ENCODE data around the gene ARL15. TPM values are rescaled to one million over a fixed set of nuclear protein-coding genes. Genes with fewer than 3 reads are reported as not detected.
A peak's percentile ranks its signal among the peaks of the same experiment; 100 is the strongest.

The ARL15 gene
- total and polyA plus RNA-seq, 3 experiments from 2014 or later = 5.6 to 18.8 (median 6.5) TPM

DNA sequence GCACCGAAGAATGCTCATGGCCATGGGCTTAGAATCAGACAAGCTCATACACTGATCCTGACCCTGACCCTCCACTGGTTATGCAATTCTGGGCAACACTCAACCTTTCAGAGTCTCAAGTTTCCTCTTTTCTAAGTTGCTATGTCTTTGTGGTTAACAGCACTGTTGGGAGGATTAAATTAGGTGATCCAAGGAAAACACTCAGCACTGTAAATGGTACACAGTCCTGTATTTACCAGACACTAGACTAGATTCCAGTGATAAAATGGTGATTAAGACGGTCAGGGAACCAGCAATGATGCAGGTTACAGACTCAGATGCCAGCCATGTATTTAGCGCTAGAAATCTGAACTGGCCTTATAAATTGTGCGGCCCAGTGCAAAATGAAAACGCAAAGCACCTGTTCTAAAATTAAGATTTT lies 8.1 kb downstream of the ARL15 start:
- Histone ChIP-seq H3K4me1 (ENCODE audit: insufficient read depth, low read length) (peaks cover 8% of the 10 kb centered on the region), H3K36me3 (ENCODE audit: insufficient read depth, low read length) (no peaks in the 10 kb centered on the region), H3K9me3 (ENCODE audit: low read length) (no peaks in the 10 kb centered on the region), H3K4me3 (ENCODE audit: low read length) (no peak overlapping the region), H3K27me3 (ENCODE audit: insufficient read depth, low read length, poor library complexity, severe bottlenecking) (no peaks in the 10 kb centered on the region), H3K27ac (ENCODE audit: low read depth, low read length) (no peak overlapping the region)
- no peaks in the 10 kb centered on the region for H3K27me3 Mint-ChIP-seq
- H3K27ac Mint-ChIP-seq = no peak overlapping the region
- no peaks in the 10 kb centered on the region for H3K9me3 Mint-ChIP-seq
- POLR2A ChIA-PET = no interaction called here
- no peak for DNase-seq
- H3K4me3 Mint-ChIP-seq = no peak overlapping the region
- H3K36me3 Mint-ChIP-seq = peaks cover 0 to 6% (median 0%) of the 10 kb centered on the region in 3 donors
- peaks cover 43 to 71% (median 70%) of the 10 kb centered on the region in 3 donors for H3K4me1 Mint-ChIP-seq
- CTCF ChIA-PET = interaction anchor here (1.2 kb wide), 1 partner anchor 8 kb away, joined by 4 read pairs; the partner anchor contains the start of gene ARL15

DNA sequence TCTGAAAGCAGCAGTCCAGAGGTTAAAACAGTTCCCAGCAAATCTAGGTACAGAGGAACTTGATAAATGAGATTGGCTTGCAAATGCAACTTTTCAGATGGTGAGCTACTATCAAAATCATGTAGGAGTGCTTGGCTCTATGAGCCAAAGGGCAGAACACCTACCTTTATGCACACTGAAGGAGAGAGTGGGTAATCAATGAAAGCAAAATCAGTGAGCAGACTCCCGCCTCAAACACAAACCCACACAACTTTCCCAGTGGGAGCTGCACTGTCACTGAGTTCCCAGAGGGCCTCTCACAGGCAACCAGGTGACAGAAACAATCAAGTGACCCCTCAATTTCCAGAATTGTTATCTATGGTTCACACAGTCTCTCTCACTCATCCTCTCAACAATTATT lies 8.5 kb downstream of the ARL15 start:
- H3K9me3 ChIP-seq (ENCODE audit: low read length) = no peaks in the 10 kb centered on the region
- ChIA-PET POLR2A (no interaction called here), CTCF (interaction anchor here (1.2 kb wide), 1 partner anchor 9 kb away, joined by 4 read pairs; the partner anchor contains the start of gene ARL15)
- no peak overlapping the region for H3K4me3 ChIP-seq (ENCODE audit: low read length)
- H3K27me3 Mint-ChIP-seq = no peaks in the 10 kb centered on the region
- DNase-seq = no peak
- H3K36me3 ChIP-seq (ENCODE audit: insufficient read depth, low read length) = no peaks in the 10 kb centered on the region
- H3K27ac ChIP-seq (ENCODE audit: low read depth, low read length) = no peak overlapping the region
- no peaks in the 10 kb centered on the region for H3K27me3 ChIP-seq (ENCODE audit: insufficient read depth, low read length, poor library complexity, severe bottlenecking)
- H3K4me1 Mint-ChIP-seq = peaks cover 41 to 70% (median 69%) of the 10 kb centered on the region in 3 donors
- no peak overlapping the region for H3K4me3 Mint-ChIP-seq
- H3K4me1 ChIP-seq (ENCODE audit: insufficient read depth, low read length) = peaks cover 8% of the 10 kb centered on the region
- peaks cover 0 to 6% (median 0%) of the 10 kb centered on the region in 3 donors for H3K36me3 Mint-ChIP-seq
- H3K9me3 Mint-ChIP-seq = no peaks in the 10 kb centered on the region
- peak overlapping the region in 1 of 8 donors; percentile 55 for H3K27ac Mint-ChIP-seq

DNA sequence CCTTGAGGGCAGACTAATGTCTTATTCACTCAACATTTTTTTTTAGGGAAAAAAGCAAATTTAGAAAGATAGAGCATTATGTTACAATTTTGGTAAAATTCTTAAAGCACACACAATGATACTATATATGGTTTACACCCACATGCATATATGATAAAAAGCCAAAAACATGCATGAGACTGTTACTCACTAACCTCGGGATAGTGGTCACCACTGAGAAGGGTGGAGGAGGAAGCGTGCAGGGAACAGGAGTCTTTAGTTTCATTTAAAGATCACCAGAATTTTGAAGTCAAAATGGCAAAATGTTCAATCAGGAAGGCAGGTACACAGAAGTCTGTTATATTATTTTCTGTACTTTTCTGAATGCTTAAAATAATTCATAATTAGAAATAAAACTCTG lies 9.2 kb downstream of the ARL15 start:
- Histone ChIP-seq H3K4me1 (ENCODE audit: insufficient read depth, low read length) (peaks cover 8% of the 10 kb centered on the region), H3K9me3 (ENCODE audit: low read length) (no peaks in the 10 kb centered on the region), H3K27ac (ENCODE audit: low read depth, low read length) (no peak overlapping the region), H3K4me3 (ENCODE audit: low read length) (no peak overlapping the region), H3K27me3 (ENCODE audit: insufficient read depth, low read length, poor library complexity, severe bottlenecking) (no peaks in the 10 kb centered on the region), H3K36me3 (ENCODE audit: insufficient read depth, low read length) (no peaks in the 10 kb centered on the region)
- DNase-seq = no peak
- ChIA-PET POLR2A (no interaction called here), CTCF (interaction anchor here (1.2 kb wide), 1 partner anchor 9 kb away, joined by 4 read pairs; the partner anchor contains the start of gene ARL15)
- Mint-ChIP-seq H3K9me3 (no peaks in the 10 kb centered on the region), H3K4me1 (peaks cover 44 to 69% (median 65%) of the 10 kb centered on the region in 3 donors), H3K27me3 (no peaks in the 10 kb centered on the region), H3K36me3 (peaks cover 0 to 6% (median 0%) of the 10 kb centered on the region in 3 donors), H3K27ac (peak overlapping the region in 1 of 8 donors; percentile 38), H3K4me3 (no peak overlapping the region)

DNA sequence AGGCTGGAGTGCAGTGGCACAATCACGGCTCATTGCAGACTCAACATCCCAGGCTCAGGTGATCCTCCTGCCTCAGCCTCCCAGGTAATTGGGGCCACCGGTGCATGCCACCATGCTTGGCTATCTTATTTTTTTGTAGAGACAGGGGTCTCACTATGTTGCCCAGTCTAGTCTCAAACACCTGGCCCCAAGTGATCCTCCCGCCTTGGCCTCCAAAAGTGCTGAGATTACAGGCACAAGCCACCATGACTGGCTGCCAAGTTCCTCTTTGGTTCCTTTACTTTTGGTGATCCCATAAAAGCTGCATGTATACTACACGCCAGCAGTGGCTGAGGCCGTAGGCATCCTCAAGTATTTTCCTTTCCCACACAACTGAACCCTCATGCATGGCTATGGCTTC lies 11.4 kb downstream of the ARL15 start:
- H3K36me3 ChIP-seq (ENCODE audit: insufficient read depth, low read length) = no peaks in the 10 kb centered on the region
- Mint-ChIP-seq H3K36me3 (peaks cover 0 to 3% (median 0%) of the 10 kb centered on the region in 3 donors), H3K4me3 (no peak overlapping the region), H3K9me3 (no peaks in the 10 kb centered on the region), H3K27me3 (no peaks in the 10 kb centered on the region), H3K27ac (no peak overlapping the region), H3K4me1 (peaks cover 55 to 80% (median 78%) of the 10 kb centered on the region in 3 donors)
- DNase-seq = no peak
- ChIA-PET POLR2A (no interaction called here), CTCF (interaction anchor here (0.9 kb wide), 1 partner anchor 12 kb away, joined by 3 read pairs; the partner anchor contains the start of gene ARL15)
- no peak overlapping the region for H3K4me3 ChIP-seq (ENCODE audit: low read length)
- peaks cover 14% of the 10 kb centered on the region for H3K4me1 ChIP-seq (ENCODE audit: insufficient read depth, low read length)
- no peaks in the 10 kb centered on the region for H3K9me3 ChIP-seq (ENCODE audit: low read length)
- H3K27ac ChIP-seq (ENCODE audit: low read depth, low read length) = no peak overlapping the region
- no peaks in the 10 kb centered on the region for H3K27me3 ChIP-seq (ENCODE audit: insufficient read depth, low read length, poor library complexity, severe bottlenecking)

DNA sequence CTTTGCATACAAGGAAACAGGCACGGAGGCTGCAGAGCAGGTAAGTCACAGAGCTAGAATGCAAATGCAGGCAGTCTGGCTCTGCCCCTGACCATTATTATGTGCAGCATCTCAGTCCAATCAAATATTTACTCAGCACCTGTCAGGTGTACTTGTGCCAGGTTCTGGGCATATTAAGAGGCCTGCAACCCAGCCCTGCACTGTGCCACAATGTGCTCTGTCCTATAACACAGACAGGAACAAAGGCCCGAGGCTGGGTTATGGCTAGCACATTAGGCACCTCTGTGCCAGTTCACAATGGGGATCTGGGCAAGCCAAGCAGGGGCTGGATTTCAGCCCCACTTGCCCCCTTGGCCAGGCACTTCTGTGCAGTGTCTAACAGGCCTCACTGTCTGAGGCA lies 14.0 kb downstream of the ARL15 start:
- Mint-ChIP-seq H3K4me3 (no peak overlapping the region), H3K36me3 (peaks cover 0 to 3% (median 0%) of the 10 kb centered on the region in 3 donors), H3K4me1 (peaks cover 56 to 75% (median 71%) of the 10 kb centered on the region in 3 donors), H3K9me3 (no peaks in the 10 kb centered on the region), H3K27ac (no peak overlapping the region), H3K27me3 (no peaks in the 10 kb centered on the region)
- DNase-seq = no peak
- Histone ChIP-seq H3K4me1 (ENCODE audit: insufficient read depth, low read length) (peaks cover 7% of the 10 kb centered on the region), H3K36me3 (ENCODE audit: insufficient read depth, low read length) (no peaks in the 10 kb centered on the region), H3K9me3 (ENCODE audit: low read length) (no peaks in the 10 kb centered on the region), H3K27me3 (ENCODE audit: insufficient read depth, low read length, poor library complexity, severe bottlenecking) (no peaks in the 10 kb centered on the region), H3K4me3 (ENCODE audit: low read length) (no peak overlapping the region), H3K27ac (ENCODE audit: low read depth, low read length) (no peak overlapping the region)
- POLR2A ChIA-PET = no interaction called here
- CTCF ChIA-PET = no interaction called here

DNA sequence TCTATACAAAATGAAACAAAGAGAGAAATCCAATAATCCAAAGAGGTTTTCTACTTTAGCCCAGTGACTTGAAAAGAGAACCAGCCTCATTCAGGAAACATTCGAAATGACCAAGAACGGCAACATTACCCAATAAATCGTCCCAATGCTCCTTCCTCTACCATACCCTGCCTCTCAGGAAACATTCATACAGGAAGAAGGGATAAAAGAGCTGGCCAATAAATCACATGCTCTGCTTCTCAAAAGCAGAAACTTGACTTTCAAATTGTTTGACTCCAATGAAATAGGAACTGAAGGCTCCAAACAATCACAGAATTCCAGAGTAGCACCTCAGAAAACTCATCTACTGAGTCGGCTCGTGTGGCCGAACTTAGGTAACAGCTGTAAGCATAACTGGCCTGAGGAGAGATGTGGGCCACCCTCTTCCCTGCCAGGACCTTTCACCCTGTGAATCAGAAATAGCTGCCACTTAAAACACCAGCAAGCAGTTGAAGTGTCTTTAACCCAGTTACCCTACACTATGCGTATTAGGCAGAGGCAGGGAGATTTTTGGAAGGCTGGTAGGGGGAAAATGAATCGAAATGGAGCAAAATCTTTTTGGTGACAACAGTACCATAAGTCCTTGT lies 14.6 kb downstream of the ARL15 start:
- peaks cover 6% of the 10 kb centered on the region for H3K4me1 ChIP-seq (ENCODE audit: insufficient read depth, low read length)
- Mint-ChIP-seq H3K36me3 (peaks cover 0 to 3% (median 0%) of the 10 kb centered on the region in 3 donors), H3K4me3 (no peak overlapping the region), H3K27ac (no peak overlapping the region), H3K9me3 (no peaks in the 10 kb centered on the region), H3K27me3 (no peaks in the 10 kb centered on the region), H3K4me1 (peaks cover 52 to 69% (median 66%) of the 10 kb centered on the region in 3 donors)
- no peak overlapping the region for H3K27ac ChIP-seq (ENCODE audit: low read depth, low read length)
- ChIA-PET CTCF (no interaction called here), POLR2A (no interaction called here)
- no peaks in the 10 kb centered on the region for H3K9me3 ChIP-seq (ENCODE audit: low read length)
- no peak overlapping the region for H3K4me3 ChIP-seq (ENCODE audit: low read length)
- H3K27me3 ChIP-seq (ENCODE audit: insufficient read depth, low read length, poor library complexity, severe bottlenecking) = no peaks in the 10 kb centered on the region
- no peaks in the 10 kb centered on the region for H3K36me3 ChIP-seq (ENCODE audit: insufficient read depth, low read length)
- no peak for DNase-seq

DNA sequence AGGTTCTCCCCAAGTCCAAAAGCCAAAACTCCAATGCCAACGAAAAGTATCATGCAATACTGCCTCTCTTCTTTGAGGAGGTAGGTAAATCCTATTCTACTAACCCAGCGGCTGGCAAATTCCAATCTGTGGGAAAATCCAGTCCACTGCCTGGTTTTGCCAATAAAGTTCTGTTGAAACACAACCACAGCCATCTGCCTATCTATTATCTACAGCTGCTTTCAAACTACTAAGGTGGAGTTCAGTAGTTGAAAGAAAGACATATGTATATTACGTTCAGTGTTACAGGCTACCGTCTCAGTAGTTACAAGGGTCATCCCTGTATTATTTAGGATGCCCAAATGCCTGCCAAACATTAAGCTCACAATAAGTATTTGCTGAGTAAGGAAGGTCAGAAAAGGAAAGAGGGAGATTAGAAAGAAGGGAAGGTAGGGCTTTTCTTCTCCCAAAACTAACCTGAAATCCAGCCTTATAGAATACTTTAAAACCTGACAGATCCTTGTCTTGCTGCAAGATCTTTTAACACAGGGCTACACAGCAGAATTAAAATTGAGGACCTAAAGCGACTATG lies 16.2 kb downstream of the ARL15 start:
- Histone ChIP-seq H3K4me1 (ENCODE audit: insufficient read depth, low read length) (peaks cover 6% of the 10 kb centered on the region), H3K4me3 (ENCODE audit: low read length) (no peak overlapping the region), H3K9me3 (ENCODE audit: low read length) (no peaks in the 10 kb centered on the region), H3K27me3 (ENCODE audit: insufficient read depth, low read length, poor library complexity, severe bottlenecking) (no peaks in the 10 kb centered on the region), H3K36me3 (ENCODE audit: insufficient read depth, low read length) (no peaks in the 10 kb centered on the region), H3K27ac (ENCODE audit: low read depth, low read length) (no peak overlapping the region)
- Mint-ChIP-seq H3K27me3 (peaks cover 0 to under 1% of the 10 kb centered on the region in 2 donors), H3K9me3 (no peaks in the 10 kb centered on the region), H3K27ac (no peak overlapping the region), H3K36me3 (no peaks in the 10 kb centered on the region), H3K4me1 (peaks cover 46 to 63% (median 57%) of the 10 kb centered on the region in 3 donors), H3K4me3 (no peak overlapping the region)
- ChIA-PET POLR2A (no interaction called here), CTCF (no interaction called here)
- DNase-seq = no peak

DNA sequence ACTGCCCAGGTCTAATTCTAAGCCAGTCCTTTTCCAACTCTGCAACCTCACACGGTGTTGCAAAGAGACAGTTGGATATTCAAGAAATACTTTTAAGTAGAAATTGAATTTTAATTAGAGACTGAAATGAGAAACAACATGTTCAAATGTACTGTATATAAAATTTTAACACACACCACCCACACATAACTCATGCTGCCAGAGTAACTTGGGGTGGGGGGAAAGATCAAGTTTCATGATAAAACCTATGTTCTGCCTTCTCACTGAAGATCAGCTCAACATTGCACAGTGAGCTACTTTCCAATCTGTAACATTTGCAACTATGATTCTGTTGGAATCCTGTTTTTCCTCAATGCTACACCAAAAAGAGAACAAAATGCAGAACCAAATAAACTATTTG lies 17.5 kb downstream of the ARL15 start:
- peaks cover 0 to 2% of the 10 kb centered on the region in 2 donors for H3K27me3 Mint-ChIP-seq
- peaks cover 0 to 8% (median 0%) of the 10 kb centered on the region in 3 donors for H3K36me3 Mint-ChIP-seq
- H3K4me3 Mint-ChIP-seq = no peak overlapping the region
- Histone ChIP-seq H3K9me3 (ENCODE audit: low read length) (no peaks in the 10 kb centered on the region), H3K4me1 (ENCODE audit: insufficient read depth, low read length) (peaks cover 6% of the 10 kb centered on the region), H3K36me3 (ENCODE audit: insufficient read depth, low read length) (no peaks in the 10 kb centered on the region), H3K27me3 (ENCODE audit: insufficient read depth, low read length, poor library complexity, severe bottlenecking) (no peaks in the 10 kb centered on the region), H3K4me3 (ENCODE audit: low read length) (no peak overlapping the region), H3K27ac (ENCODE audit: low read depth, low read length) (no peak overlapping the region)
- no peak for DNase-seq
- peaks cover 39 to 57% (median 46%) of the 10 kb centered on the region in 3 donors for H3K4me1 Mint-ChIP-seq
- ChIA-PET POLR2A (no interaction called here), CTCF (no interaction called here)
- no peak overlapping the region for H3K27ac Mint-ChIP-seq
- peaks cover 0 to under 1% (median 0%) of the 10 kb centered on the region in 5 donors for H3K9me3 Mint-ChIP-seq

All from CD8-positive, alpha-beta memory T cell (primary cell).